SK-N-SH treated with all-trans-retinoic acid at 6 μM for 48 hours (cell line): Measurements from ENCODE around the gene RBM39.
"Not testable (repeated sequence)": the region's sequence is repeated elsewhere in the genome, so short reads cannot be mapped to it uniquely, and the experiment has no call there.

Experiments
- ATAC-seq: fragments of 200-7000 bp; cut with Tn5 transposase; 3 replicates; pipeline ENCODE4 v1.9.1; 2020; ENCODE audit warnings: mild to moderate bottlenecking, moderate library complexity
- ARNTL ChIP-seq: fragments of 450-650 bp; formaldehyde crosslinking; IDR thresholded peaks from 2 replicates; pipeline ENCODE4 v1.5.0; 2020; ENCODE audit warnings: low read depth, mild to moderate bottlenecking, moderate library complexity, borderline replicate concordance
- BACH2 ChIP-seq: fragments of 250-450 bp; sonication (Bioruptor Pico); IDR thresholded peaks from 2 replicates; pipeline ENCODE4 v1.9.0; 2021; ENCODE audit warnings: mild to moderate bottlenecking, borderline replicate concordance
- CSDC2 ChIP-seq: fragments of 250-450 bp; sonication (Bioruptor Pico); IDR thresholded peaks from 2 replicates; pipeline ENCODE4 v1.5.0; 2020; ENCODE audit warnings: mild to moderate bottlenecking, moderate library complexity
- CSRNP3 ChIP-seq: fragments of 250-450 bp; sonication (Bioruptor Pico); IDR thresholded peaks from 2 replicates; pipeline ENCODE4 v1.5.1; 2021; ENCODE audit warnings: mild to moderate bottlenecking, moderate library complexity
- ESRRG ChIP-seq: fragments of 250-450 bp; sonication (Bioruptor Pico); IDR thresholded peaks from 2 replicates; pipeline ENCODE4 v1.6.1; 2021; ENCODE audit warnings: mild to moderate bottlenecking
- GLIS3 ChIP-seq: fragments of 250-450 bp; sonication (Bioruptor Pico); IDR thresholded peaks from 2 replicates; pipeline ENCODE4 v1.5.0; 2020; ENCODE audit warnings: mild to moderate bottlenecking, moderate library complexity
- ISL1 ChIP-seq: fragments of 250-450 bp; sonication (Bioruptor Pico); IDR thresholded peaks from 2 replicates; pipeline ENCODE4 v2.1.2; 2022; ENCODE audit warnings: mild to moderate bottlenecking, moderate library complexity
- OSR1 ChIP-seq: fragments of 250-450 bp; sonication (Bioruptor Pico); IDR thresholded peaks from 2 replicates; pipeline ENCODE4 v1.8.0; 2022; ENCODE audit warnings: moderate library complexity, mild to moderate bottlenecking, inconsistent platforms
- PATZ1 ChIP-seq: fragments of 250-450 bp; sonication (Bioruptor Pico); IDR thresholded peaks from 2 replicates; pipeline ENCODE4 v1.8.0; 2020; ENCODE audit warnings: mild to moderate bottlenecking, moderate library complexity, borderline replicate concordance
- POU6F1 ChIP-seq: fragments of 250-450 bp; sonication (Bioruptor Pico); IDR thresholded peaks from 2 replicates; pipeline ENCODE4 v1.8.0; 2021; ENCODE audit warnings: low read depth, mild to moderate bottlenecking, moderate library complexity, borderline replicate concordance
- PPARA ChIP-seq: fragments of 250-450 bp; sonication (Bioruptor Pico); IDR thresholded peaks from 2 replicates; pipeline ENCODE4 v1.5.0; 2020; ENCODE audit warnings: mild to moderate bottlenecking, borderline replicate concordance
- RARB ChIP-seq: fragments of 250-450 bp; sonication (Bioruptor Pico); IDR thresholded peaks from 2 replicates; pipeline ENCODE4 v1.8.0; 2021; ENCODE audit warnings: mild to moderate bottlenecking, moderate library complexity
- SNAI2 ChIP-seq: fragments of 250-450 bp; sonication (Bioruptor Pico); IDR thresholded peaks from 2 replicates; pipeline ENCODE4 v1.5.0; 2020; ENCODE audit warnings: mild to moderate bottlenecking, moderate library complexity
- TOX ChIP-seq: fragments of 250-450 bp; sonication (Bioruptor Pico); IDR thresholded peaks from 2 replicates; pipeline ENCODE4 v1.8.0; 2021; ENCODE audit warnings: mild to moderate bottlenecking, moderate library complexity, borderline replicate concordance
- ZC3H10 ChIP-seq: fragments of 250-450 bp; sonication (Bioruptor Pico); IDR thresholded peaks from 2 replicates; pipeline ENCODE4 v1.5.1; 2021; ENCODE audit warnings: mild to moderate bottlenecking, moderate library complexity
- ZFP30 ChIP-seq: fragments of 450-650 bp; formaldehyde crosslinking; IDR thresholded peaks from 2 replicates; pipeline ENCODE4 v1.5.0; 2022; ENCODE audit warnings: mild to moderate bottlenecking, moderate library complexity
- ZNF565 ChIP-seq: fragments of 450-650 bp; formaldehyde crosslinking; conservative IDR thresholded peaks from 2 replicates; pipeline ENCODE4 v1.5.0; 2020; ENCODE audit warnings: low read depth, mild to moderate bottlenecking, moderate library complexity
- ZNF70 ChIP-seq: fragments of 450-650 bp; formaldehyde crosslinking; IDR thresholded peaks from 2 replicates; pipeline ENCODE4 v1.5.0; 2020; ENCODE audit warnings: mild to moderate bottlenecking, moderate library complexity
- TF ChIP-seq, protein P1 (sequence below): fragments of 250-450 bp; sonication (Bioruptor Pico); IDR thresholded peaks from 2 replicates; pipeline ENCODE4 v1.5.1; 2020; ENCODE audit warnings: low read depth, mild to moderate bottlenecking, moderate library complexity

RBM39 gene

DNA sequence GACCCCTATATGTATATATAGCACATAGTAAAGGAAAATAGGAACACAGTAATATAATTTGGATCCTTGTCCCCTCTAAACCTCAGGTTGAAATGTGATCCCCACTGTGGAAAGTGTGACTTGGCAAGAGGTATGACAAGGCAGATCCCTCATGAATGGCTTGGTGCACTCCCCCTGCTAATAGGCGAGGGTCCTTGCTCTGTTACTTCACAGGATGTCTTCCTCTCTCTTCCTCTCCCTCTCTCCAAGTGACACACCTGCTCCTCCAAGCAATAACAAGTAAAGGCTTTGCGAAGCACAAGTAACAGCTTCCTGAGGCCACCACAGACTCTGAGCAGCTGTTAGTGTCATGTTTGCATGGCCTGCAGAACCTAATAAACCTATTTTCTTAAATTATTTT, 26.4 kb downstream of the RBM39 start (continued):
- no peak for TF ChIP-seq SNAI2 (CRISPR knock-in tag)
- no peak for TF ChIP-seq ZFP30 (CRISPR knock-in tag)
- TF ChIP-seq TOX (CRISPR knock-in tag), result no peak
- TF ChIP-seq ESRRG (CRISPR knock-in tag), result no peak

GRCh38 chr20:35714127-35714526, 27.9 kb downstream of the RBM39 start:
- no peak for ATAC-seq
- TF ChIP-seq SNAI2 (CRISPR knock-in tag) (no peak), ZNF565 (CRISPR knock-in tag) (no peak), PPARA (CRISPR knock-in tag) (no peak), POU6F1 (no peak), GLIS3 (CRISPR knock-in tag) (no peak), BACH2 (CRISPR knock-in tag) (no peak), PATZ1 (CRISPR knock-in tag) (no peak), ISL1 (no peak), ESRRG (CRISPR knock-in tag) (no peak), ARNTL (no peak), CSRNP3 (CRISPR knock-in tag) (no peak), RARB (CRISPR knock-in tag) (no peak), ZFP30 (CRISPR knock-in tag) (no peak), ZC3H10 (CRISPR knock-in tag) (no peak), OSR1 (no peak)
- TF ChIP-seq, all 23 proteins: peak for 0

- ATAC-seq, result not testable (repeated sequence)
Measured at GRCh38 chr20:35713120-35713519, 28.9 kb downstream of the RBM39 start.

DNA sequence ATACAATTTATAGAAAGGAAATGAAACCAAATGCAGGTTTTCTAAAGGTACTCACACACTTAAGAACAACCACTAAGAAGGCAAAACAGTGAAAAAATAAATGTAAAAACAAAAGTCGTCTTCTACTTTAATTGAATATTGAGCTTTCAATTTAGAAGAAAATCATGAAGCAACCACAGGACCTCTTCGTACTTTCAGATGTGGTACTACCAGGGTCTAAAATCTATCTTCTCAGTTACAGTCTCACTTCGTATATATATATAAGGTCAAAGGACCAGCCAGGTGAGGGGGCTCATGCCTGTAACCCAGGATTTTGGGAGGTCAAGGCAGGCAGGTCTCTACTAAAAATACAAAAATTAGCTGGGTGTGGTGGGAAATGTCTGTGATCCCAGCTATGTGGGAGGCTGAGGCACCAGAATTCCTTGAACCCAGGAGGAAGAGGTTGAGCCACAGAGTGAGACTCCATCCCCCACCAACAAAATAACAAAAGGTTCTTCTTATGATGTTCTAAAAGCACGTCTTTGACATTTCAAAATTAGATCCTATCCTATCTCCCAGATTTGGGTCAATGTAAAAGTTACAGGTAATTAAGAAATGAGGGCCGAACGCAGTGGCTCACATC, 30.4 kb downstream of the RBM39 start:
- no peak for ATAC-seq
- TF ChIP-seq, protein P1, sequence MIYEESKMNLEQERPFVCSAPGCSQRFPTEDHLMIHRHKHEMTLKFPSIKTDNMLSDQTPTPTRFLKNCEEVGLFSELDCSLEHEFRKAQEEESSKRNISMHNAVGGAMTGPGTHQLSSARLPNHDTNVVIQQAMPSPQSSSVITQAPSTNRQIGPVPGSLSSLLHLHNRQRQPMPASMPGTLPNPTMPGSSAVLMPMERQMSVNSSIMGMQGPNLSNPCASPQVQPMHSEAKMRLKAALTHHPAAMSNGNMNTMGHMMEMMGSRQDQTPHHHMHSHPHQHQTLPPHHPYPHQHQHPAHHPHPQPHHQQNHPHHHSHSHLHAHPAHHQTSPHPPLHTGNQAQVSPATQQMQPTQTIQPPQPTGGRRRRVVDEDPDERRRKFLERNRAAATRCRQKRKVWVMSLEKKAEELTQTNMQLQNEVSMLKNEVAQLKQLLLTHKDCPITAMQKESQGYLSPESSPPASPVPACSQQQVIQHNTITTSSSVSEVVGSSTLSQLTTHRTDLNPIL (CRISPR knock-in tag), result no peak
- TF ChIP-seq OSR1 (no peak), ZNF565 (CRISPR knock-in tag) (no peak), ZNF70 (no peak), CSDC2 (CRISPR knock-in tag) (no peak), POU6F1 (no peak), TOX (CRISPR knock-in tag) (no peak)
